GM19372 (cell line): ENCODE results near the gene CYP2D6.
"Not testable (repeated sequence)": the region's sequence is repeated elsewhere in the genome, so short reads cannot be mapped to it uniquely, and the experiment has no call there.

Experiments
- ATAC-seq: cut with Tn5 transposase; IDR thresholded peaks from one replicate; pipeline ENCODE4 v1.9.1; 2021; ENCODE audit warnings: mild to moderate bottlenecking, low read depth, moderate library complexity; ENCODE audit not compliant: unreplicated experiment

Gene CYP2D6

GRCh38 chr22:42160251-42160650 lies 29.6 kb upstream of the CYP2D6 start:
- no peak for ATAC-seq

- ATAC-seq, result no peak
Observed at GRCh38 chr22:42158456-42159132, 28.0 kb upstream of the CYP2D6 start.

- no peak for ATAC-seq
Observed at GRCh38 chr22:42156598-42156997, 26.0 kb upstream of the CYP2D6 start.

- ATAC-seq, result no peak
Observed at GRCh38 chr22:42156121-42156520, 25.5 kb upstream of the CYP2D6 start.

- no peak for ATAC-seq
Observed at GRCh38 chr22:42155053-42155543, 24.5 kb upstream of the CYP2D6 start.

GRCh38 chr22:42154293-42155052 lies 23.9 kb upstream of the CYP2D6 start:
- no peak for ATAC-seq

GRCh38 chr22:42152661-42153270 lies 22.2 kb upstream of the CYP2D6 start:
- no peak for ATAC-seq

GRCh38 chr22:42151924-42152635 lies 21.5 kb upstream of the CYP2D6 start:
- no peak for ATAC-seq

GRCh38 chr22:42150727-42151590 lies 20.3 kb upstream of the CYP2D6 start:
- no peak for ATAC-seq

- not testable (repeated sequence) for ATAC-seq
Observed at GRCh38 chr22:42149798-42150197, 19.2 kb upstream of the CYP2D6 start.

GRCh38 chr22:42145175-42145574 lies 14.6 kb upstream of the CYP2D6 start:
- ATAC-seq, result no peak

- ATAC-seq, result not testable (repeated sequence)
Observed at GRCh38 chr22:42143859-42144822, 13.5 kb upstream of the CYP2D6 start.

- ATAC-seq, result no peak
Observed at GRCh38 chr22:42142771-42143461, 12.3 kb upstream of the CYP2D6 start.

GRCh38 chr22:42141307-42142057 lies 10.9 kb upstream of the CYP2D6 start:
- not testable (repeated sequence) for ATAC-seq

GRCh38 chr22:42140153-42140552 lies 9.5 kb upstream of the CYP2D6 start:
- not testable (repeated sequence) for ATAC-seq

- not testable (repeated sequence) for ATAC-seq
Observed at GRCh38 chr22:42139508-42139907, 8.9 kb upstream of the CYP2D6 start.

GRCh38 chr22:42138972-42139371 lies 8.4 kb upstream of the CYP2D6 start:
- no peak for ATAC-seq
